NCI-H226 (cell line): ENCODE results near the gene KCTD1.
A peak's percentile ranks its signal among the peaks of the same experiment; 100 is the strongest.

Source experiments
- DNase-seq: peaks from one replicate; pipeline ENCODE4 v3.0.0-alpha.2; 2015

Gene KCTD1

DNA sequence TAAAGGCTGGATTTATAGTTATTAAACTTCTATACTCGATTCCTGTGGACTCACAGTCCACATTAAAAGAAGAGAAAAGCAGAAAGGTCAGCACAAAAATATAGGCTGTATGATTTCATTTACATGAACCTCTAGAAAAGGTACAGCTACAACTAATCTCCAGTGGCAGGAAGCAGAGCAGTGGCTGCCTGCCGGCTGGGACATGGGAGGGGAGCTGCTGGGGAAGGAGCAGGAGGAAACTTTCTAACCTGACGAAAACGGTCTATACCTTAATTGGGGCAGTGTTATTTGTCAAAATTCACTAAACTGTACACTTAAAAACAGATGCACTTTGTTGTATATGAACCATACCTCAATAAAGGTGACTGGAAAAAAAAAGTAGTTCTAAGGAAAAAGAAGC lies 26.7 kb downstream of the KCTD1 start:
- no peak for DNase-seq

DNA sequence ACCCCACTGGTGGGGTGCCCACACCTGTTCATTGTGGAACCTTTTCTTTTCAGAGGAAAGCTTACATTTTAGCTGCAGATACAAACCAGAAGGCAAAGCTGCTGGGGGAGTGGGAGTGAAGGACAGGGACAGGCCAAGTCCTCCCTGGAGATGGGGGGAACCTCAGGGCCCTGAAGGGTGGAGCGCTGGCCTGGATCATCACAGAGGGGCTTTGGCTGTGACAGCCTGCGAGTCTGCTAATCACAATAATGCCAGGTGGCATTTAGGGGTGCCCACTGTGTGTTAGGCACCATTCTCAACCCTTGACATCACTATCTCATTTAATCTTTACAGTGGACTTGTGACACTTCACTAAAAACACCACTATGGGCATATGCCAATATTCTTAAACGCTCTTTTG lies 27.4 kb downstream of the KCTD1 start:
- DNase-seq = no peak

DNA sequence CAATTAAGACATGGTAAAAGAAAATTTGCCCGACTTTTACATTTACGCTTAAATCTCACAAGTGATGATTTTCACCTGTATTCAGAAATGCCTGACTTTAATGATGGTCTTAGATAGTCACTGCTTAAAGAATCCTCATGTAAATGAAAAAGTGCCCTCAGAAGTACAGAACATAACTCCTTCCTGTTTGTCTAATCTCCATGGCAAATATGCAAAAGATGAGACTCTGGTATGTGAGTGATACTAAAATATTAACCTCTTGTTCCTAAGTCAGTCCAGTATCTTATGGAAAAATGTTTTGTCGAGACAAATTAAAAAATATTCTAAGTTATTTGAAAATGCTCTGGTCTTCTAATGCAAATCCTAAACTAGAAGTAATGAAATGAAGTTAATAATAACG lies 29.2 kb downstream of the KCTD1 start:
- no peak for DNase-seq

DNA sequence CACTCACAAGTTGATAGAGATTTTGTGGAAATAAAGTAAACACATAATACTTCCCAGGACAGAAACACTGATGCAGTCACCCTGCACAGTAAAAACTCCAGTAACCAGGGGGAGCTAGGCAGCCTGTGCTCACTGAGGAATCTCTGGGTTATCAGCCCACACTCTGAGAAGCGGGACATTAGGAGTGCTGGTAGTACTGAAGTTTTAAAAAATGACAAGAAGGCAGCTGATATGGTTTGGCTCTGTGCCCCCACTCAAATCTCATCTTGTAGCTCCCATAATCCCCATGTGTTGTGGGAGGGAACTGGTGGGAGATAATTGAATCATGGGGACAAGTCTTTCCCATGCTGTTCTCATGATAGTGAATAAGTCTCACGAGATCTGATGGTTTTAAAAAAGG lies 31.4 kb downstream of the KCTD1 start:
- peak; percentile 25 for DNase-seq

DNA sequence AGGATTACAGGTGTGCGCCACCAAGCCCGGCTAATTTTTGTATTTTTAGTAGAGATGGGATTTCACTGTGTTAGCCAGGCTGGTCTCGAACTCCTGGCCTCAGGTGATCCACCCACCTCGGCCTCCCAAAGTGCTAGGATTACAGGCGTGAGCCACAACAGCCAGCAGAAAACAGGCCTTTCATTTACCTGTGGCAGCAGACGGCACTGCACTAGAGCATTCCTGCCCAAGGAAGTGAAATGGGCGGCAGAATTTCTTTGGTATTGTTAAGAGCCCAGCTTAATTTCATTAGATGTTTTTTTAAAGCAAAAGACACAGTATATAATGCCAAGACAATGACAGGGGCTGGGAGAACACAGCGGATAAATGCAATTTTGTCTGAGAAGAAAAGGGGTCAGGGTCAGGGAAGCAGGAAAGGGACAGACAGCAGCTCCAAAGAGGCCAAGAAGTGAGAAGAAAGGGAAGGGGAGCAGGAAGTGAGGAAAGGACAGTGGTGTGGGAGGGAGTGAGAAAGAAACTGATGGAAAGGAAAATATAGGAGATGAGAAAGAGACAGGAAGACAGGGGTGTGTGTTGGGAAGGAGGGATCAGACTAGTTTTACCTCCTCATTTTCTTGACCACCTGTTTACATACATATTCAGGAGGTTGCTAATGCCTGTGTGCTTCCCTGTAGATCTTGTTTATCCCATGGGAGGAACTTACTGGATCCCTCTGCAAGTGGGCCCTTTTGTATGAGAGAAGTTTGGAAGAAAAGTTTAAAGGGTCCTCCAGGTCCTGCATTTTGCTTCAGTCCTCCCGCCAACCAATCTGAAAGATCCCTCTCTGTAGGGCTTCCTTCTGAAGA lies 32.5 kb downstream of the KCTD1 start:
- no peak for DNase-seq

DNA sequence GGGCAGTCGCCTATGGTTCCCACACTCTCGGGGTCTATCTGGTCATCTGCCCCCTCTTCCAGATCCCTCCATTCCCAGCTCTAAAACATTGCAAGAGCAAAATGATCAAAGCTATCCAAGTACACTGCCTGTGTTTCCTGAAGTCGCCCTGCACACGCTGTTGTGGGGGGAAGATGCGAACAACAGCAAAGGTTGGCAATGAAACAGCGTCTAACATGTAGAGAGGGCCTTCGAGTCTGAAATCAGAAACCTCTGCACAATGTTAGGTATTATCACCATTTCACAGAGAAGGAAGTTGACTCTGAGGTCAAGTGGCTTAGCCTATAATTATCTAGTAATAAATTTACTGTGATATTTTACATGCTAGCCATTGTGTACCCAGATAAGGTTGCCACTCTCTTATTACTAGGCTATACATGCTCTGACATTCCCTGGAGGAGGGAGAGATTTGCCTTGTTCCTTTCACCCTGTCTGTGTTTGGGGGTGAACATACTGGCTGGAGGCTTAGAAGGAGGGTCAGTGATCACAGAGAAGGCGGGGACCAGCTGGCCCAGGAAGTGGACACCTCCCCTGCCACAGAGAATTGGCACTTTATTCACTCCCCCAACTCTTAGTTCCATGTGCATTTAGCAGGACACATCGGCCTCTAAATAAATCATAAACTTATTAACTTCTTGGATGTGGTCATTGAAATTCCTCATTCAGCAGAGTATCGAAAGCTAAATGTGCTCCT lies 36.8 kb downstream of the KCTD1 start:
- DNase-seq = no peak

DNA sequence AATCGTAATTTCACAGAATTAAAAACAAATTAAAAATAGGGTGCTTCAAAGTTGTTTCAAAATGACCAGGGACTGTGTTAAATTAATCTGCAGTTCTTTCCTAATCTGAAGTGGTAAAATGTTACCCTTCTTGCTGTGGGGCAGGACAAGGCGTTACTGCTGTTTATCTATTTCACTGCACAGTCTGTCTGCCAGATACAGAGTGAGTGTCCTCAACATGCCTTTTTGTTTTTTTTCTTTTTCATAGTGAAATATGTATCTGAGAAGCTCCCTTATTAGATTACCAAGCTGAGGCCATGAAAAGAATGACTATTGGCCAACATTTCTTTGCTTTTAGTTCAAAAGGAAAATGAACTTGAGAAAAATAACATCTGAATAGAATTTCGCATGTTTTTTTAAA lies 38.0 kb downstream of the KCTD1 start:
- DNase-seq = no peak

DNA sequence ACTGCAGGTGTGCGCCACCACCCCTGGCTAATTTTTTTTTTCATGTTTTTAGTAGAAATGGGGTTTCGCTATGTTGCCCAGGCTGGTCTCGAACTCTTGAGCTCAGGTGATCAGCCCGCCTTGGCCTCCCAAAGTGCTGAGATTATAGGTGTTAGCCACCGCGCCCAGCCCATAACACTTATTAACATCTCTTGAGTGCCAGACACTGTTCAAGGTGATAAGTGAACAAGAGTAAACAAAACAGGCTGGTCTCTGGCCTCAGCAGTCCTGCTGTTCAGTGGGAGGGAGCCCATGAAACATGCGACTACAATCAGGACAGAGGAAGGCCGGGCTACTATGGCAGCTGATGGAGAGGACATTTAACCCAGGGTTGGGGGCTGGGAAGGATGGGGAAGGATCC lies 42.3 kb downstream of the KCTD1 start:
- no peak for DNase-seq

DNA sequence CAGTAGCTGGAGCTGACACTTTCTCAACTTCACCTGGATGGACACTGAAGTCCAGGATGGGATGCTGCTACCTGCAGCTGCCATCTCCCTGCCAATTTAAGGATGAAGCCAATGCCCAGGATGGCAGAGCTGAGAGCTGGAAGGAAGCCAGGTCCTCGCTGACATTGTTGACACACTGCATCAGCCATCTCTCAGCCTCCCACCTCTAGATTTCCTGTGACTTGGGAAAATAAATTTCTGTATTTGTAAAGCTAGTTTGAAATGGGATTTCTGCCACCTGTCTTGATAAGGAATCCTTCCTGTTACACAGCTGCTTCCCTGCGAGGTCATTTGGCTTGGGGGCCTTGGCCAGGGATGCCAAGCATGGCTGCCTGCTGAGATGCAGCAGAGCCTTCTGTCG lies 43.5 kb downstream of the KCTD1 start:
- no peak for DNase-seq

DNA sequence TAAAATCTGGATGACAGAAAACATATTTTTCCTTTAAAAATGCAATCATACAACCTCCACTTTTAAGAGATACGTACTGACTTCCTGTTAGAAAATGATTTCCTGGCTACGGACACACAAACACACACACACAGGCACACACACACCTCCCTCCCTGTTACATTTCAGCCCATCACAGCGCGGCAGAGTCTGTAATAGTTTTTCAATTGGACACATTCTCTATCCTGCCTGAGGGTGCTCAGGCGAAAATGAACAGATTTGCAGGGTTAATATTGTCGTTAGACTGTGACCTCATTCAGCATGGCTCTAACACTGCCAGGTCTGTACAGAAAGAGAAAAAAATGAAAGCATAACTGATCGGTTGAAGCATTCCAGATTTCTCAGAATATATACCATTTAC lies 45.0 kb downstream of the KCTD1 start:
- DNase-seq = no peak

DNA sequence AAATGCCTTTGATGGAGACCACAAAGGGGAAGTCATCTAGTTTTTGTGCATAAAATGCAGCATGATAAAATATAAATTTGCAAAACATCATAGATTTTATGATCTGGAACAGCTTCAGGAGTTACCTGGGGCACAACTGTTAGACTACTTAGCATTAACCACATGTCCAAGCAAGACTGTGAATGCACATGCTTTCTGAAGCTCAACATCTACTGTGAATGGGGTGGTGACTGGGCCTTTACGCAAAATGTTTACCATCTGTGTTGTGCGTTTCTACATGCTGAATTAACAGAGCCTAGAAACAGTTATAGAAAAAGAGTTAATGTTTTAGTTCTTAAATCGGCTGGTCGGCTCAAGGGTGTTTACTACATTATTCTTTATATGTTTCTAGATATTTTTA lies 45.5 kb downstream of the KCTD1 start:
- DNase-seq = no peak

DNA sequence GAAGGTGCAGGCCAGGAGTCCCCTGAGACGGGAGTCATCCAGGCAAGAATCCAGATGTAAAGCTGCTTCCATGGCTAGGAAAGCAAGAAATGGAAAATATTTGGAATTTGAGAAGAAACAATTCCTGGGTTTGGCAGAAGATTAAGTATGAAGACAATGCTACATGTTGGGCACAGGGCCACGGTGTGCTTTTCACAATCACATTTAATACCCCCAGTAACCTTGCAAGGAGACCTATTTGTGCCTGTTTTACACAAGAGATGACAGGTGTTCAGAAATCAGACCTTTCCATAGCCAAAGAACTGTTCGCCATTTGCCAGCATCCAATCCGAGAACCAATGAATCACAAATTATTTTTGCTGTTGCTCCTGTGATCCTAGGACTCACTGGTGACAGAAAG lies 50.5 kb downstream of the KCTD1 start:
- no peak for DNase-seq

DNA sequence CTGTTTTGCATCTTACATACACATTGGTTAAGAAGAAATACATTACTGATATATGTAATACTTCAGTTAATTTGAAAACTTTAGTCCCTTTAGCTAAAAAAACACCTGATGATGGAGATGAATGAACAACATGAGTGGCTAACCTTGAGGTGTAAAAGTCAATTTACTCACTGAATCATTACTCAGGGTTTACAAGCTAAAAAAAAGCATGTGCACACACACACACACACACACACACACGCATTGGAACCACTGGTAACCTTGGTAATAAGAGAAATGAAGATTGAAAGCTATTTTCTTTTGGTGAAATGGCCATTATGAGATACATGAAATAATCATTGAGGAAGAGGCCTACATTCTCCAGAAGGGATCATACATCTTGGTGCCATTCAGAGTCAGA lies 51.8 kb downstream of the KCTD1 start:
- no peak for DNase-seq

DNA sequence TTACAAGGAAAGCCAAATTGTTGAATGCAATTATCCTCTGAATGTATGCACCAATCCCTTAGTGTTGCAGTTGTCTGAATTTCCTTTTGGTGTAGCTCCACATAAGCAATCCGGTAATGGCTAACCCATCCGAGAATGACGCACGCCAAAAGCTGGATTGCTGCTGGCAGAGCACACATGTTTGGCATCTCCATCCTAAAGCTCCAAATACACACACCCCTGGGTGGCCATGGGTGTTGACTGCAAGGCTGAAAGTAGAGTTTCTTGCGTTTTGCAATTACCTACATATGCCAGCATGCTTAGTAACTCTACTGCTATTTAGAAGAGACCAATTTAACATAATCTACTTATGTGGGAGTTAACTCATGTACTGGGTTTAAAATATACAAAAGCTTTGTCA lies 53.1 kb downstream of the KCTD1 start:
- DNase-seq = no peak

DNA sequence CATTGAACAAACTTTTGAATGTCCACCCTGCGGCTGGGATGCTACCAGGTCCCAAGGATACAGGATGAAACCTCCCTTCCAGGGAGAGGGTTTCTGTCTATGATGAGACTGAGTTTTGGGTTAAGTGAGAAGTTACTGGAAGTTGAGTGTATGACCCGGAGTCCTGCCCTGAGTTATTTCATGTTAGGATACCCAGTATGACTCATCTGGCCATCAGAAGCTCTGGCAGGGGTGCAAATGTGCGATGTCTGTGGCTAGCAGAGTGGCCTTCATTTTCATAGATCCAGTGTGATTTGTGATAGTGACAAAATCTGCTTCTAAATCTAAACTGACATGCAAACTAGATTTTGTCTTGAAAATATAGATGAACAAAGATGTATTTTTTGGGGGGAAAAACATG lies 55.3 kb downstream of the KCTD1 start:
- no peak for DNase-seq

DNA sequence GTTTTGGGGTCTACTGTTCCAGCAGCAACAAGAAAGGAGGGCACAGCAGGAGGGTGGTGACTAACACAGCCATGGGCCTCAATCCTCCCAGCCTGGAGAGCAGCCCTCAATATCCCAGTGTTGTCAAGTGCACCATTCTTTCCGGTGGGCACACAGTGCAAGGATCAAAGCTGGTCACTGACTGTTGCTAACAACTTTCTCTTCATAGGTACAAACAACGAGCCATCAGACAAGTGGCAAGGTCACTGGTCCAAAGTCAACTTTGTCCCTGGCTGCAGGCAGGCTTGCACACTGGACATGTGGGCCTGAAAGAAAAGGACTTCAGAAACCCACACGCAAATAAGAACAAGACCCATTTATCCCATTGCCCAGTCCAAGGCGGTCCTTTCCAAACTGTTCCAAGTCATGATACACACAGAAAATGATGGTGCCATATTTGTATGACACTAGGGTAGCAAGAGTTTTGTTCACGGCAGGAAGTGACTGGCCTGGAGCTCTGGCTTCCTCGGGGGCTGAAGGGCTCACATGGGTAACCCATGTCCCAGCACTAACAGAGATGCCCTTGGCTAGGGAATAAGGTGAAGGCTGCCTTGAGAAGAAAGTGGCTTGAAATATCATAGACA lies 57.0 kb downstream of the KCTD1 start:
- DNase-seq = no peak

DNA sequence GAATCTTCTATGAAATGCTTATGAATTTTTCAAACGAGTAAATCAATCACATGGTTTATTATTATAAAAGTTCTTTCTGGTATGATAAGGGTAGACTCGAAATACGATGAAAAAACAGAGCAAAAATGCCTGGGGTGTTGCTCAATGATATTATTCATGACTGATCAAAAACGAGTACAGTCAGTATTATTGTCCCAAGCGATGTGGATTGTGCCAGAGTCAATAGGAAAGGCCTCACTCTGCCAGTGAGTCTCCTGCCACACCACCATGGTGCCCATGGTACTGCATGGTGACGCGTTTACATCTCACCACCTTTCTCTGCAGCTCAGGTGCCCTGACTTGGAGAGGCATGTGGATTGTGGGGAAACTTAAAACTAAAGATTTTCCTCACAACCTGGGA lies 58.5 kb downstream of the KCTD1 start:
- no peak for DNase-seq

DNA sequence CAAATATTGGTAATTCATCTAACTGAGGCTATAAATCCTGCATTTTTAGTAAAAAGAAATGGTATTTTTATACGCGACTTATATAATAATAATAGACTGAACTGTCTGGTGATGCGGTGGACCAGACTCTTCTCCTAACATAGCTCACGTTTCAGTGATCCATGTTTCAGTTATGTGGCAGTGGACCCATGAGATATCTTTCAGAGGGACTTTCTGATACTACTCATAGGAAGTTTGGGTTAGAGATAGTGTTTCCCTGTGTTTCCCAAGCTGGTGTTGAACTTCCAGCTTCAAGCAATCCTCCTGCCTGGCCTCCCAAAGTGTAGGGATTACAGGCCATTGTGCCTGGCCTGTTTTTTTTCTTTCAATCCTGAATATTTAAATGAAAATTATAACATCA lies 59.2 kb downstream of the KCTD1 start:
- no peak for DNase-seq

DNA sequence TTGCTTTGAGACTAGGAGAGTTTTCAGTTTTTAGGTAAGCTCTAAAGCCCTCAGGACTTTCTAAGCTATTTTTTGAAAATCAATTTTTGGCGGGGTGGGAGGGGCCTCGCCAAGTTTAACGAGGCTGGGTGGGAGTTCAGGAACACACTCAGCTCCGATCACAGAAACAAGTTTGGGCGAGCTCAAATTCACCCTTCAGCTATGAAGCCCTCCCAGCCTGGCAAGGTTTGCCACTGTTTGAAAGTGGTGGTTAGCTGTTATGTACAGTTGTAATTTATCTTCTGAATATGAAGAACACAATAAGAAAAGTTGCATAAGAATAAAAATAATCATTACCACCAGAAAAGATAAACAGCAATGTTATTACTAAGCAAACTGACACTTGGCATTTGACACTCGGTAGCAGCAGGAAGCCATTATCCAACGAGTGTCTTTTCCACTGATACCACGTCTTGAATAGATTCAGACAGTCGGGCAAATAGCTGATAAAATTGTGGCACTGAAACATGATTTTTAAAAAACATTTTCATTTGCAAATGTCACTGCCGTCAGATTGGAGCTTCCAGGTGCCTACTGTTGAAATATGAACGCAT lies 59.8 kb downstream of the KCTD1 start:
- no peak for DNase-seq

DNA sequence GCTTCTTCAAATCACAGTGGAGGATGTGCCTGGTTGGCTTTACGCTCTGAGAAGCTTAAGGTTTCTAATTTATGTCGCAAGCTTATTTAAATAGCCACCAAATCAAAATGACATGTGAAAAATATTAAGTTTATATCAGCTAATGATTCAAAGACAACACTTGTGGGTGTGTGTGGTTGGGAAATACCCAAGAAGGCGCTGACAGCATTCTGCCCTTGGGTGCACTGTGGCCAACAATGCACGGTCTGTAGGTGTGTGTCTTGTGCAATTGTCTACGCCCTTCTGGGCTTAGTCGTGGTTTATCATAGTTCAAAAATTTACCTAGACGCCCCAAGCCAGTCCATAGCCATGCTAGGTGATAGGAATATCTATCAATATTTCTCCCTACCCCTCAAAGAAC lies 60.9 kb downstream of the KCTD1 start:
- DNase-seq = peak; percentile 79

DNA sequence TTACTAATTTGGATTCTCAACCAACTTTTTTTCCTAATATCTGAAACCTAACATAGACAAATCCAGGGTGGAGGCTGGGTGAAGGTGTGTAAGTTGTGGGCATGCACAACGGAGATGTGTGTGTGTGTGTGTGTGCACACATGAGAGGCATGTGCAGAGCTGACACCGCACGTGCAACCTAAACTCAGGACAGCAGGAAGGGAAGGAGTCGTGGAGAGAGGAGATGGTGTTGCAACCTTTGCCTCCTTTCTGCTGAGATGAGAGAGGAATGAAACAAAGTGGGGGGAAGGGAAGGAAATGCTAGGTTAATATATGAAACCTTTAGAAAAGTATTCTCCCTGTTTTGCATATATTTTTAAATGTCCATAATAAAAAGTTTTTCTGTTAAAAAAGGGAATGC lies 64.7 kb downstream of the KCTD1 start:
- peak; percentile 23 for DNase-seq

DNA sequence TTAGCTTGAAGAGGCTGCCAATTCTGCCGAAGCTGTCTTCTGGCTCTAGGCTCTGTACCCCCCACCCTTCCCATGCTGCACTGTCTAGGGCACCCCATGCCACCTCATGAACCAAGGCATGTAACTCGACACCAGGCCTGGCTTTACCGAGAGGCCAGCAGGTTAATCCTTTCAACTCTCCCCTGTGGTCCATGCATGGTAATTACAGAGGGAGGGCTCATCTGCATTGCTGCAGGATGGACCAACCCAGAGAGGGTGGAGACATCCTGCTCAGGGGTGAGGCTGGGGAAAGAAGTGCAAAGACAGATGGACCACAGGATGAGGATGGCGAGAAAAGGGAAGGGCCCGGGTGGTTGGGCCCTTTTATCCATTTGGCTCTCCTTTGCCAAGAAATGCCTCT lies 65.8 kb downstream of the KCTD1 start:
- DNase-seq = peak; percentile 32

DNA sequence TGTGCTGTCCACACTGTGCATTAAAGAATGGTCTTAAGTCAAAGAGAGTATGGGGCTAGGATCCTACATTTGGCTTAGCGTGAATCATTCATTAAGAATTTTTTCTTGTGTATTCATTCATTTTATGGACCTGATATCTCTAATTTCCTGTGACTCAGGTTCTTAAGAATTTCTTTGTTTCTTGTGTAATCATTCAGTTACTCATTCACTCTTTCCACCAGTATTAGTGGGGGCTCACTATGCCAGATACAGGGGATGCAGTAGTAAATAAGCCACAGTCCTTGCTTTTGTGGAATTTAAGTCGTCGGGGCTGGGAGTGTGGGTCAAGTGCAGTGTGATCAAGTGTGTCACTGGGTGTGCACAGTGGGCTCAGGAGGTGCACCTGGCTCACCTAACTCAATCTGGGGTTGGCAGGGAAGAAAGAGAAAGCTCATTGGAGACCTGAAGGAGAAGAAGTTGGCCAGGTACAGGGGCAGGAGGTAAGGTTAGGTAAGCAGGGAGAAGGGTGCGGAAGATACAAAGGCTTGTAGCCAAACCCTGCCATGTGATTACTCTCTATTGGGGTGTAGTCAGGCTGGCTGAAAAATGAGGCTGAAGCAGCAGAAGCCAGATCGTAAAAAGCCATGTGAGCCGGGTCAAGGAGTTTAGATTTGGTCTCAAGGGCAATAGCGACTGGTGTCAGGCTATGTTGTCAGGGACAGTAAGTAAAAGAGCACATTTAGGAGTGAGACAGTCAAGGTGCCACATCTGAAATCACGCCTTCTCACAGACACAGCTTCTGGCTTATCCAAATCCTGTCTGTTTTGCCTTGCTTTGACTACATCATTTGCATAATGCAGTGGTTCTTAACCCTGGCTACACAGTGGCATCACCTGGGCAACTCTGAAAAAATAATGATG lies 67.2 kb downstream of the KCTD1 start:
- DNase-seq = peak; percentile 93
